Loucy (cell line): ENCODE results near the gene PTBP1.

Experiments used
- H2AFZ ChIP-seq: fragments of 200-600 bp; sonication (generic); 2 replicates; pipeline ENCODE4 v1.6.0; 2016; ENCODE audit warnings: antibody characterized with exemption, mild to moderate bottlenecking, low read length, moderate library complexity
- H3F3A ChIP-seq: fragments of 200-600 bp; 2 replicates; pipeline ENCODE4 v1.6.0; 2016; ENCODE audit warnings: antibody characterized with exemption, low read depth, mild to moderate bottlenecking
- H3K27me3 ChIP-seq: fragments of 200-600 bp; sonication (generic); 2 replicates; pipeline ENCODE4 v1.6.1; 2014; ENCODE audit warnings: low read length, mild to moderate bottlenecking; ENCODE audit not compliant: insufficient read depth, poor library complexity, severe bottlenecking
- H3K36me3 ChIP-seq: fragments of 200-600 bp; sonication (generic); 2 replicates; pipeline ENCODE4 v1.6.1; 2016; ENCODE audit warnings: low read length; ENCODE audit not compliant: insufficient read depth
- H3K4me1 ChIP-seq: fragments of 200-600 bp; sonication (generic); 2 replicates; pipeline ENCODE4 v1.5.1; 2014; ENCODE audit warnings: low read length, mild to moderate bottlenecking; ENCODE audit not compliant: insufficient read depth, poor library complexity, severe bottlenecking
- H3K4me2 ChIP-seq: fragments of 200-600 bp; sonication (generic); 2 replicates; pipeline ENCODE4 v1.6.0; 2014; ENCODE audit warnings: antibody characterized with exemption, low read length, low read depth, mild to moderate bottlenecking; ENCODE audit not compliant: poor library complexity, severe bottlenecking
- H3K4me3 ChIP-seq: fragments of 200-600 bp; sonication (generic); 2 replicates; pipeline ENCODE4 v1.5.1; 2014; ENCODE audit warnings: low read length, mild to moderate bottlenecking, mixed read lengths; ENCODE audit not compliant: poor library complexity, severe bottlenecking
- H3K79me2 ChIP-seq: fragments of 200-600 bp; sonication (generic); 2 replicates; pipeline ENCODE4 v1.6.1; 2014; ENCODE audit warnings: low read length; ENCODE audit not compliant: insufficient read depth
- H3K9ac ChIP-seq: fragments of 200-600 bp; sonication (generic); 2 replicates; pipeline ENCODE4 v1.6.0; 2014; ENCODE audit warnings: mild to moderate bottlenecking, low read depth, low read length, moderate library complexity; ENCODE audit not compliant: poor library complexity, severe bottlenecking
- H3K9me2 ChIP-seq: fragments of 200-600 bp; sonication (generic); replicated peaks from 2 replicates; pipeline ENCODE4 v1.6.1; 2016; ENCODE audit warnings: low read depth, low read length, mixed read lengths
- H3K9me3 ChIP-seq: fragments of 200-600 bp; sonication (generic); 2 replicates; pipeline ENCODE4 v1.6.1; 2014; ENCODE audit warnings: mild to moderate bottlenecking, antibody characterized with exemption, low read length, low read depth; ENCODE audit not compliant: insufficient read depth
- H4K20me1 ChIP-seq: fragments of 200-600 bp; sonication (generic); 2 replicates; pipeline ENCODE4 v1.6.0; 2014; ENCODE audit warnings: antibody characterized with exemption, low read length, mild to moderate bottlenecking; ENCODE audit not compliant: insufficient read depth, poor library complexity, severe bottlenecking
- EZH2phosphoT487 ChIP-seq: fragments of 200-600 bp; IDR thresholded peaks from 2 replicates; pipeline ENCODE4 v1.6.1; 2018; ENCODE audit warnings: antibody characterized with exemption, mild to moderate bottlenecking, moderate library complexity, borderline replicate concordance
- TF ChIP-seq, protein P1 (sequence below): fragments of 200-600 bp; sonication (generic); conservative IDR thresholded peaks from 2 replicates; pipeline ENCODE4 v1.5.1; 2014; ENCODE audit warnings: mild to moderate bottlenecking, antibody characterized with exemption, low read length

PTBP1 gene

DNA sequence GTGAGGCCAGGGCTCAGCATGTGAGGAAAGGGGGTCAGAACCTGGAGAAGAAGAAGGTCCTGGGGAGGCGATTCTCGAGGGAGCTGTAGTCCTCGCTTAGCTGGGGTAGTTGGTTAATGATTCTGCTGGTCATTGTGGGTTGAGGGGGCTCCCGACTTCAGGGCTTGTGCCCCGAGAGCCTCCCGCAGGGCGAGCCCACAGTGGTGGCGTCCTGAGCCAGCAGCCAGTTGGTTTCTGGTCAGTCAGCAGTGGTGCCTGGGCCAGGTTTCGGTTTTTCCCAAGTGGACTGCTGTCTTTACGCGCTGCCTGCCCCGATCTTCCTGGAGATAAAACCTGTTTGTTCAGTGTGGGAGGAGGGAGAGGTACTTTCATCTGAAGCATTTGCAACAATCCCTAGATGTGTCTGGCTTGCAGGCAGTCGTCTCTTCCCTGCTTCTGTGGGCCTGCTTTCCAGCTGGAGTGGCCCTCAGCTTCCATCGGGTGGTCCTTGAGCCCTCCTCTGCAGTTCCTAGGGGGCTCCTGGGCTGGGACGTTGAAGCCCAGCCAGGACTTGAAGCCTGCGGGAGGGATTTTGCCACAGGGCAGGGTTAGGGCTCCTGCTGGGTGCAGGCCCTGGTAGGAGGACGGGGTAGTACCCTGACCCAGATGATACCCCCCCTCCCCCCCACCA, 3.2 kb downstream of the PTBP1 start:
- Histone ChIP-seq H3K9me3 (no peaks in the 10 kb centered on the region), H3K9ac (peak overlapping the region; percentile 98), H2AFZ (no peak overlapping the region), H4K20me1 (peaks cover 76% of the 10 kb centered on the region), H3K79me2 (peaks cover 87% of the 10 kb centered on the region), H3K4me2 (peak overlapping the region; percentile 93), H3K36me3 (peaks cover 61% of the 10 kb centered on the region), H3F3A (no peaks in the 10 kb centered on the region), H3K27me3 (peaks cover 8% of the 10 kb centered on the region), H3K4me1 (peaks cover 25% of the 10 kb centered on the region), H3K9me2 (no peaks in the 10 kb centered on the region), H3K4me3 (peak overlapping the region; percentile 97)
- TF ChIP-seq EZH2phosphoT487: no peak
- TF ChIP-seq, protein P1, sequence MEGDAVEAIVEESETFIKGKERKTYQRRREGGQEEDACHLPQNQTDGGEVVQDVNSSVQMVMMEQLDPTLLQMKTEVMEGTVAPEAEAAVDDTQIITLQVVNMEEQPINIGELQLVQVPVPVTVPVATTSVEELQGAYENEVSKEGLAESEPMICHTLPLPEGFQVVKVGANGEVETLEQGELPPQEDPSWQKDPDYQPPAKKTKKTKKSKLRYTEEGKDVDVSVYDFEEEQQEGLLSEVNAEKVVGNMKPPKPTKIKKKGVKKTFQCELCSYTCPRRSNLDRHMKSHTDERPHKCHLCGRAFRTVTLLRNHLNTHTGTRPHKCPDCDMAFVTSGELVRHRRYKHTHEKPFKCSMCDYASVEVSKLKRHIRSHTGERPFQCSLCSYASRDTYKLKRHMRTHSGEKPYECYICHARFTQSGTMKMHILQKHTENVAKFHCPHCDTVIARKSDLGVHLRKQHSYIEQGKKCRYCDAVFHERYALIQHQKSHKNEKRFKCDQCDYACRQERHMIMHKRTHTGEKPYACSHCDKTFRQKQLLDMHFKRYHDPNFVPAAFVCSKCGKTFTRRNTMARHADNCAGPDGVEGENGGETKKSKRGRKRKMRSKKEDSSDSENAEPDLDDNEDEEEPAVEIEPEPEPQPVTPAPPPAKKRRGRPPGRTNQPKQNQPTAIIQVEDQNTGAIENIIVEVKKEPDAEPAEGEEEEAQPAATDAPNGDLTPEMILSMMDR: no peak

DNA sequence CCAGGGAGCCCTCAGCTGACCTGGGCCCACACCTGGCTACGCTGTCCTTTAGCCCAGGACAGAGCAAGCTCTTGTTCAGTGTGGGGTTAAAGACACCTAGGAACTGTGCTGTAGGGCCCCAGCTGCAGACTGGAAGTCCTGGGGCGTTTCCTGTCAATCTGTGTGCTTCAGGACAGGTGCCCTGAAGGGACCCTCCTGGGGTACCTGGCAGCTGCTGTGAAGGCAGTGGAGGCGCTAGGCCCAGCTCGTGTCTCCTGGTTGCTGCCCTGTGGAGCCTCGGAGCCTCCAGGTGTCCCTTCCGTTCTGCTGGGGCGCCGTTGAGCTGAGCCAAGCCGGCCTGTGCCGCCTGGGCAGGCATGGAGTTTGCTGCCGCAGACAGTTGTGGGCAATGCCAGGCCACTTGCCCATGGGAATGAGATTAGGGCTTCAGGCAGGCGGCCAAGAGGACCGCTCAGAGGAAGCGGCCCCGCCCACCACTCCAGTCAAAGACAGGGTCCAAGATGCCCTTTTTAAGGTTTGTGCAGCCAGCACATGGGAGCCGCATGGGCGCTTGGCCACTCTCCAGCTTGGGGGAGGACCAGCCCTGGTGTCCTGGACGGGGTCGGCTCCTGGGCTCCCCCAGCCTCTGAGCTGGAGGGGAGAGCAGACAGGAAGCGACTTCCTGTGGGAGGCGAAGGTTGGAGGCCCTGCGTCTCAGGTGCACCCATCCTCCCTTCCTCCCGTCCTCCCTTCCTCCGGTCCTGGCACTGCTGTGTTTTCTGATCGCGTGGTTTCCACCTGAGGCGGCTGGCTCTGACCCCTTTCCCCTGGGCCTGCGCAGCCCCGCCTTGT, 4.0 kb downstream of the PTBP1 start:
- Histone ChIP-seq H3K4me3 (peak overlapping the region; percentile 97), H3K9ac (peak overlapping the region; percentile 35), H4K20me1 (peaks cover 84% of the 10 kb centered on the region), H3K27me3 (peaks cover 8% of the 10 kb centered on the region), H3K4me2 (peak overlapping the region; percentile 93), H2AFZ (no peak overlapping the region), H3K4me1 (peaks cover 21% of the 10 kb centered on the region), H3K9me3 (no peaks in the 10 kb centered on the region), H3F3A (no peaks in the 10 kb centered on the region), H3K36me3 (peaks cover 68% of the 10 kb centered on the region), H3K9me2 (no peaks in the 10 kb centered on the region), H3K79me2 (peaks cover 92% of the 10 kb centered on the region)
- TF ChIP-seq EZH2phosphoT487: no peak
- TF ChIP-seq, protein P1: no peak

DNA sequence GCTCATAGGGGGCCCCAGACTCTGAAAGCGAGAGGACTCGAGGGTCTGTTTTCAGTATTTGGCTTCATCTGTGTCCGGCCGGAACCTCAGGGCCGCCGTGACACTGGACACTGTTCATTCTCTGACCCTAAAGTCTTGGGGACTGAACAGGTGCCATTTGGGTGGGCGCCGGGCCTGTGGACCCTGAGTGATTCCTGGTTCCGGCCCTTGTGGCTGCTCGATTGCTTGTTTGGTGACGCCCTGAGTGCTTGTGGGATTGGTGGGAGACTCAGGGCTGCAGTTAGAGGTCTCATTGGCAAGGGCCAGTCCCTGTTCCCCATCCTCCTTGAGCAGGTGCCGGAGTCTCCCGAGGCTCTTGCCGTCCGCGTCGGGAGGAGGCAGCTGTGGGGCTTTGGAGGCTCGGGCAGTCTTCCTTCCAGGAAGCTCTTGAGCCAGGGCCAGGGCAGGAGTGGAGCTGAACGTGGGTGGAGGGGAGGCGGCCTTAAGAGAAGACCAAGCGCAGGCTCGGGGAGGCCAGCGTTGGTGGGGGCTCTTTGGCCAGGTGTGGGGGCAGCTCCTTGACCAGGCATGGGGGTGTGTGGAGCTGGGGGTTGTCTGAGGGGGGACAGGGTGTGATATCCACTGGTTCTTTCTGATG, 4.7 kb downstream of the PTBP1 start:
- H3K4me1 ChIP-seq: peaks cover 21% of the 10 kb centered on the region
- H3K4me3 ChIP-seq: peak overlapping the region; percentile 97
- H3K27me3 ChIP-seq: peaks cover 8% of the 10 kb centered on the region
- TF ChIP-seq EZH2phosphoT487: no peak
- TF ChIP-seq, protein P1: no peak
- H3K4me2 ChIP-seq: peak overlapping the region; percentile 93
- H3K36me3 ChIP-seq: peaks cover 75% of the 10 kb centered on the region
- no peaks in the 10 kb centered on the region for H3K9me2 ChIP-seq
- no peaks in the 10 kb centered on the region for H3F3A ChIP-seq
- peaks cover 91% of the 10 kb centered on the region for H4K20me1 ChIP-seq
- H3K9ac ChIP-seq: peak overlapping the region; percentile 35
- H3K79me2 ChIP-seq: peaks cover 95% of the 10 kb centered on the region
- H2AFZ ChIP-seq: no peak overlapping the region
- H3K9me3 ChIP-seq: no peaks in the 10 kb centered on the region
